Midbrain (tissue), 1 donor: ENCODE data around the gene DLGAP1.
"Not testable (repeated sequence)": the region's sequence is repeated elsewhere in the genome, so short reads cannot be mapped to it uniquely, and the experiment has no call there.

ENCODE experiments used
- DNase-seq: peaks from one replicate; lab custom pipeline; 2025; lab: John Stamatoyannopoulos, UW

DLGAP1 gene

DNA sequence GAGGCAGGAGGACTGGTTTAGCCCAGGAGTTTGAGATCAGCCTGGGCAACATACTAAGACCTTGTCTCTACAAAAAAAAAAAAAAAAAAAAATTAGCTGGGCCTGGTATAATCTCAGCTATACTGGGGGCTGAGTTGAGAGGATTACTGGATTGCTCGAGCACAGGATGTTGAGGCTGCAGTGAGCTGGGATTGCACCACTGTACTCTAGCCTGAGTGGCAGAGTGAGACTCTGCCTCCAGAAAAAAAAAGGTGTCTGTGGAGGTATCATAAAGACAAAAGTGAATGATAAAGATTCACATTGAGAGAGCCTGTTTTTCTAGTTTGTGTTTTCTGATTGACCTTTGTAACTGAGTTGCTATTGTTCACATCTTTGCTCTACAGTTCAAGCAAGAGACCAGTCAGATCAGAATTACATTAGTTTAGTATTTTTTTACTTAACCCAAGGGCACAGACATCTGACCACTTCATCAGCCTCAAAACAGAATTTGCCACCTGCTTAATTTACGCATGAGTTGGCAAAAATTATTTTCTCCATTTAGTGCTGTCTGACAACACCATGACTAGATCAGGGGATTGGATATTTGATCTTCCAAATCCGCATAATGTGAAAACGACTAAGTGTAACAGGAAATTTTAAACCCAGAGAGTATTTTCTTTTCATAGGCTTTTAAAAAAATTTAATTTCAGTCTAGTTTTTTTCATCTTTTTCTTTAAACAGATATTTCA is 734.1 kb downstream of the DLGAP1 start:
- no peak for DNase-seq

DNA sequence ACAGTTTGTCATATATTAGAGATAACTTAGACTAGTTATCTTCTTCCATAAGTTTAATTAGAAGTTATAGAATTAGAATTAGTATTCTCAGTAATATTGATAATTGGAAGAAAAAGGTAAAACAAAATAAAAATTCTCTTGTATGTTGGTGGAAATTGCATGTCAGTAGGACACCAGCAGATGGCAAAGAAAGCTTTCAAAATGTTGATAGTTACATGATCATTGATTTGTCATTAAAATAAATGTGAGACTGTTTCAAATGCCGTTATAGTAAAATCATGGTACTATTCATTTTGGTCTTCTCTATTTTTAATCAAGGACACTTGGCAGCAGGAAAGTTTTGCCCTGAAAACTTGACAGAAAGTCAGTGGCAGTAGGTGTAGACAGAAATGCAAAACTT is 734.9 kb downstream of the DLGAP1 start:
- no peak for DNase-seq

DNA sequence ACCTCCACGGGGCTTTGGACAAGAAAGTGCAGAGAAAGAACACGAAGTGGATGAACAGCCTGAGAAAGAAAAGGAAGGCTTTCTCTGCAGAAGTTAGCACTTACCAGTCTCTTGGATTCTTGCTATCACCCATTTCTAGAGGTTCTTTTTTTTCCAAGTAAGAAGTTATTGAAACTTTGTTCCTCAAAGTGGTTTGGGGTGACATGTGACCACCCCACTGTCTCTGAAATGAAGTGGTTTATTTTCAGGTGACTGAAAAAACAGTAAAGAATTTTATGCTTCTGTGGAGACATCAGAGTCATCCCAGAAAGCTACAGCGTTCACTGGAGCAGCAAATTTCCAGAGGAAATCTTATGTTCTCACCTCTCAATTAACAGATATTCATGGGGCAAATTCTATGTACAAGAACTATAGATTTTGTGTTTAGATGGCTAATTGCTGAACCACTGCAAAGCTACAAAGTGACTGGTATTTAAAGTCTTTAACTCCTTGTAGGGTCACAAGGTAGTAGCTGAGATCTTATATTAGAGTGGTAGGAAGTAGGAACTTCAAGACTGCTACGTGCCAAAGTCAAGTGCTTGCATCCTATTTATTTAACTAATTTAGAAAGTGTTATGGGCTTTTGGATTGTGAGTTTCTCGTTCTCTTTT is 737.6 kb downstream of the DLGAP1 start:
- no peak for DNase-seq

DNA sequence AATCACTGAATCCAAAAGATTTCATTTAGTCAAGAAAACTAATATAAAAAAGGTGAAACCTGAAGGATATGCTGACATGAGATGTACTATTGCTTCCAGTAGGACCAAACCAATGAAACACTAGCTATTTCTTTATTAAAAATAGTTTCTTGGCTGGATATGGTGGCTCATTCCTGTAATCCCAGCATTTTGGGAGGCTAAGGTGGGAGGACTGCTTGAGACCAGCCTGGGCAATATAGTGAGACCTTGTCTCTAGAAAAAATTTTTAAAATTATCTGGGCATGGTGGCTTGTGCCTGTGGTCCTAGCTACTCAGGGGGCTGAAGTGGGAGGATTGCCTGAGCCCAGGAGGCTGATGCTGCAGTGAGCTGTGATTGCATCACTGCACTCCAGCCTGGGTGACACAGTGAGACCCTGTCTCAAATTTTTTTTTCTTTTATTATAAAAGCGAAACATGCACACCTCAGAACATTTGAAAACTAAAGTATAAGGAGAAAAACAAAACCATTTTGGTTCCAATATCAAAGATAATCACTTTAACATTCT is 738.9 kb downstream of the DLGAP1 start:
- no peak for DNase-seq

DNA sequence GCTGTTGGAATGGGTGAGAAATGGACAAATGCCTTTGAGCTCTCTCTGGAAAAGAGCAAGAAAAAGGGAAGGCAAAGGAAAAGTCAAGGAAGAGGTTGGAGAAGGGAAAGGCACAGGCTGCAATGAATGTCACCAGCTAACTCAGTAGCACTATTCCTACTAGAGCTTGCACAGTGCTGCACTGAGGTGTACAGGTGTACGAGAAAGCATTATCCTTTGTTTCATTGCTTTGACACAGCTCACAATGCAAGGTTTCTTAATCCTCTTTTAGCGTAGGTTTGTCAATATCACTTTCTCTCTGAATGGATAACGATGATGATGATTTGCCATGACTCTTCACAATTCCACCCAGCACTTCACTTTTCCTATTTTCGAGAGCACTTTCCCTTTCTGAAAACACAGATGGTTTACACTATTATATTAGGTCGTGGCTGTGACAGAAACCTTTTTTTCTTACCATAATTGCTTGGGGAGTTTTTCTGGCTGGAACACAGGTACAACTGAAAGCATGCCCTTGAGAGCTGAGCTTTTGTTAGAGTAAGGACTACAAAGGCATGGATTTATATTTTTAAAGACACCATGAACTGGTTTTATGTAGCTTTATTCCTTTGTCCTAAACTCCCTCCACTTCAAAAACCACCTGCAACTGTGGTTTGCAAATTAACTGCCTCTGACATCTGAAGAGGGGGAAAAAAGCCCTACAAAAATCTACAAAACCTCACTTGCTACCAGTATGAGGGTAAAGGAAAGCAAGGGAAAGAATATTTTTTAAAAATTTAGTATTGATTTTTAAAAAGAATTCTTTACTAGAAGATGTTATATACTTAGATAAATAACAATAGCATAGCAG is 739.7 kb downstream of the DLGAP1 start:
- no peak for DNase-seq

DNA sequence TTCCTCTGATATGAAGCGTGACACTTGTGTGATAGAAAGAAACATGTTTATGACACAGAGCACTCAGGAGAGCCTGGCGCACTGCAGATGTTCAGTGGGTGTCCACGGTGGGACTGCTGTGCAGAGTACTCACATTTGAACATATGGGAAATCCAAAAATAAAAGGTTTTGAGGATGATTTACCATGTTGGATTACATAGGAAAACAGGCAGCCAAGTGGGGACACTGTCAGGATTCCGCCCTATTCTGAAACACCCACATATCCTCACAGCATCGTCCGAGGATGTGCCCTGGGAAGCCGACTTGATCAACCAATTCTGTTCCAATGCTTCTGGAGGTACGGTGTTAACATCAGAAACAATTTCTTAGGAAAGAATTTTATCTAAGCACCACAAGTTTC is 741.4 kb downstream of the DLGAP1 start:
- DNase-seq: no peak

DNA sequence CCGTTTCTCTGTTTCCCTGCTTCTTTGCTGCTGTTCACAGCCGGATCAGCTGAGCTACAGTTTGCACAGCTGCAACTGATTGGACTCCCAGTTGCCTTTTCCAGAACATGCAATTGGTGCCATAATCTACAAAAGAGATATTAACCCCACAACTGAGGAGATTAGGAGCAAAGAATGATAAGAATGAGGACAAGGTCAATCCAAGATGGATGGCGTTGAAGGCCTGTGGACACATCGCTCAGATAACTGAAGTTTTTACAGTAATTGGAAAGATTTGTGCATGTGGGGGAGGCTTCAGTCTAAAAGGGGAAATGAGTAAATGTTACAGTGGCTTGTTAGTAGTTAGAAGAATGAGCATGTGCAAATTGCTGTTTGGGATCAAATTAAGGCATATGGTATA is 741.9 kb downstream of the DLGAP1 start:
- no peak for DNase-seq

DNA sequence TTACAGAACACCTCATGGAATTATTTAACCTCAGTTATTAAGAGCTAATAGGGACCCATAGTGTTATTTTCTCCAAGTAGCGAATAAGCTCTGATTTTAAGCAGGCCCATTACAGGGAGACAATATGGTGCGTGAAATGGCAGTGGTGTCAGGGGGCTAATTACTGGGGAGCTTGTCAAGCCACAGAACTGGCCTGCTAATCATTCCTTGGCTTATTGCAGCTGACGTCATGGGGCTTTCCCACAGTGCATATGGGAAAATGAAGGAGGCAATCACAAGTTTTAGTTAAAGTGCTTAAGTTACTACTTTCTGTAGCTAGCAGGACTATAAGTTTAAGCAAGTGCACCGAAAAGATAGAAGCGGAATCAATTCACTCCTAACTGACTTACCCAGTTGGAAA is 742.6 kb downstream of the DLGAP1 start:
- no peak for DNase-seq

DNA sequence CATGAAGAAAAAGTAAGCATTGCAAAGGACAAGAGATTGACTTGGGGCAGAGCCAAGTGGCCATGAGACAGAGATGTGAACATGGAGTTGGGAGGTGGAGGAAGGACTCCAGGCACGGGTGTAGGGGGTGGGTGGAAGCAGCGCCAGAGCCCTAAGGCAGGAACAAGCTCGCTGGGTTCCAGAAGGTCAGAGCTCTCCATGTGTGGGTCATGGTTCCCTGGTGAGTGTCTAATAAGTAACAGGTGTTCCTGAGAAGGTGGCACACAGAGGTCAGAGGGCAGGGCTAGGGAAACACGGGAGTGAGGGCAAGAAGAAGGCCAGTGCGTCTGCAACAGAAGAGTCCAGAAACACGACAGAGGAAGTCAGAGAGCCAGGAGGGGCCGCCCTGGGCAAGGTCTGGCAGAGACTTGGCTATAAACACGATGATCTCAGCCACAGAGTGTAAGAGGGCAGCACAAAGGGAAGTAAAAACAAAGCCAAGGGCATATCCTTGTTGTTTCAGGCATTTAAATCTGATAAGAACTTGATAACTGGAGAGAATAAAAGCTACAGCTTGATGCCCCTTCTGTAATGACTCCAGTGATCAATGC is 744.3 kb downstream of the DLGAP1 start:
- peak; percentile 37 for DNase-seq

DNA sequence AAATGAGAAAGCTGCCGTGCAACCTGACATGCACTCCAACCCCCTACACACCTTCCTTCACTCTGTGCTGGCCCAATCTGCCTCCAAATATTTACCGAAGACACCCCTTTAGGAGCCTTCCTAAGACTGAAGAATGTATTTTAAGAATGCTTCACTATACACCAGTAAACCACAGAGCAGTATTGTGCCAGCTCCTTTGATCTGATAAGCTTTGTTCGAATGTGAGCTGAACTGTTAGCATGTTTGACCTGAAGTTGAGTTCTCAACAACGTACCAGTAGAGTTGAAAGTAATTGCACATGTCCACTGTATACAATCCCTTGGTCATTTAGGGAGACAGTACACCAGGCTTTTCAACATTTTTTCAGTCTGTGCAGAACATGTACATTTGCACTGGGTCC is 745.9 kb downstream of the DLGAP1 start:
- DNase-seq: no peak

DNA sequence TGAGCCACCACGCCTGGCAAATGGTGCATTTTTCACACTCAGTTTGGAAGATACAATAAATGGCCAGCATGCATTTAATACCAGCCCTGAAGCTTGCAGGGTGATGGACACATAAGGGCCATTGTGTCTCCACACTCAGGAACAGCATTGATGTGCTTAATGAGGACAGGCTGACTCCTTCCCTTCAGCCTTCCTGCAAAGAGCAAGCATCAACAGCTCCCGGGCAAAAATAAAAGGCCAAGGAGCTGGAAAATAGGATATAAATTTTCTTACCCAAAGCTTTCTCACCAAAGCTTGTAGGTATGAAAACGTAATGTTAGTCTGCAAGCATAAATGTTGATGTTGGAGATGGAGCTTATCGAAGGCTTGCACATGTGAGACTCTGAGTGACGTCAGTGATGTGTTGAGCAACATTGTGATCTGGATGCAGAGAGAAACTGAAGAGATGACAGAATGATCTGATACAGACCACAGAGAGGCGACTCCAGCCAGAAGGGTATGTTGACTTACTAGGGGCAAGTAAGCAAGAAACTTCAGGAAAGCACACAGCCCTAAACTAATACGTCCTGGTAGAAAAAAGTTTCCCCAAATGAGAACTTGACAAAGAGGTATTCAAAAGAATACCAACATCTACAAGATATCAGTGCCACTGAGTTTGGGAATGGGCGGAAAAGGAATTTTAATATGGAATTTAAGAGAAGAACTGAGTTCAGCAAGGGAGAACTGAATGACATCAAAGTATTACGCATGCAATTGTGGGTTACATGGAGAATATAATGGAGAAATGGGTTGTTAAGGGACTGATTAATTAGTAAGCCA is 748.6 kb downstream of the DLGAP1 start:
- DNase-seq: no peak

DNA sequence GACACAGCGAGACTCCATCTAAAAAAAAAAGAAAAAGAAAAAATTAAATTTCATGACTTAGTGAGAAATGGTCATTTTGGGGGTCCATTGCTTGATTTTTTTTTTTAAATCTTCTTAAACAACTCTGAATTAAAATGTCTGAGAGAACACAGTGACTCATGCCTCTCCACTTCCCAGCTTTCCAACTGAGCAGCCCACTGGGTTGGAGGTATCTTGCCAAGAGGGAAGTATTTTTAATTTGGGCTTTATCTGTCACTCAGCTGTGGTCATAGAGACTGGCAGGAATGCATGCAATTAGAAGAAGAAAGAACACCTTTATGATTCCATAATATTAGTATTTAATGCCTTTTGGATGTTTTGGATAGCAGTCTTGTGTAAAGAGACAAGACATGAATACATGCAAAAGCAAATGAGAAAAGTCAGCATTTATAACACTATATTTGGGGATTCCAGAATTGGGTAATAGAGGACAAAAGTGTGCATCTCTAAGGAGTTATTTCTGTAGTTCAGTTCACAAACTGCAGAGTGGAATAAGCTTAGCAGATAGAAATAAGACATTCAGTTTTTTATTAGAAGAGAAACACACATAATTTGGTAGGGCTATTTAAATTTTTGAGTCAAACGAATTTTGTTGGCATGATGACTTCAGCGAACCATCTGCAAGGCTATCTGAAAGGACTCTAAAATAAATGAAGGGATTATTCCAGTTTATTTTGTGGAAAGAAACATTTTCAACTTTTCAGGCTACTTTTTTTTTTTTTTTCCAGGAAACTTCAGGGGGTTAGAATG is 750.4 kb downstream of the DLGAP1 start:
- DNase-seq: no peak

DNA sequence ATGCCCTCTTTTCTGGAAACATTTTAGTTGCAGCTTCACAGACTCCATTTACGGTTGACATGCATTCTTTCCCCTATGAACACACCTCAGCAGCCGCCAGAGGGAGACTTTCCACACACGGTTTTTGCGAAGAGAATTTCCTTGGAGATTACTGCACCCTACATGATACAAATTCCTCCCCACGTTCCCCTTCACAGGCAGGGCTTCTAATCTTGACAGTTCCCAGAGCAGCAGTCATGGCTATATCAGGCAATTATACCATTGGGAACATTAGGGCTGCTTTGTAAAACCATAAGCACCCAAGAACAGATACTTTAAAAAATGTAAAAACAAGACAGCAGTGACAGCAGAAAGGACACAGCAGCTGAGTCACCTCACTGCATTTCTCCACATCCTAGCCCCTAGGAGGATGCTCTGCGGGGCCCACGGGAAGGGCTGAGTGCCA is 751.4 kb downstream of the DLGAP1 start:
- peak; percentile 65 for DNase-seq

DNA sequence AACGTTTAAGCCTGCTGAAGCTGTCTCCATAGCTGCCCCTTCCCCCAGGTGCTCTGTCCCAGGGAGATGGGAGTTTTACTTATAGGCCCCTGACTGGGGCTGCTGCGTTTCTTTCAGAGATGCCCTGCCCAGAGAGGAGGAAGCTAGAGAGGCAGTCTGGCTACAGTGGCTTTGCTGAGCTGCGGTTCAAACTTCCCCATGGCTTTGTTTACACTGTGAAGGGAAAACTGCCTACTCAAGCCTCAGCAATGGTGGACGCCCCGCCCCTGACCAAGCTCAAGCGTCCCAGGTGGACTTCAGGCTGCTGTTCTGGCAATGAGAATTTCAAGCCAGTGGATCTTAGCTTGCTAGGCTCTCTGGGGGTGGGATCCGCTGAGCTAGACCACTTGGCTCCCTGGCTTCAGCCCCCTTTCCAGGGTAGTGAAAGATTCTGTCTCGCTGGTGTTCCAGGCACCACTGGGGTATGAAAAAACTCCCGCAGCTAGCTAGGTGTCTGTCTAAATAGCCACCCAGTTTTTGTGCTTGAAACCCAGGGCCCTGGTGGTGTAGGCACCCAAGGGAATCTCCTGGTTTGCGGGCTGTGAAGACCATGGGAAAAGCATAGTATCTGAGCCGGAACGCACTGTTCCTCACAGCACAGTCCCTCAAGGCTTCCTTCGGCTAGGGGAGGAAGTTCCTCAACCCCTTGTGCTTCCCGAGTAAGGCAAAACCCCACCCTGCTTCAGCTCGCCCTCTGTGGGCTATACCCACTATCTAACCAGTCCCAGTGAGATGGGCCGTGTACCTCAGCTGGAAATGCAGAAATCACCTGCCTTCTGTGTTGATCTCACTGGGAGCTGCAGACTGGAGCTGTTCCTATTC is 755.2 kb downstream of the DLGAP1 start:
- not testable (repeated sequence) for DNase-seq

DNA sequence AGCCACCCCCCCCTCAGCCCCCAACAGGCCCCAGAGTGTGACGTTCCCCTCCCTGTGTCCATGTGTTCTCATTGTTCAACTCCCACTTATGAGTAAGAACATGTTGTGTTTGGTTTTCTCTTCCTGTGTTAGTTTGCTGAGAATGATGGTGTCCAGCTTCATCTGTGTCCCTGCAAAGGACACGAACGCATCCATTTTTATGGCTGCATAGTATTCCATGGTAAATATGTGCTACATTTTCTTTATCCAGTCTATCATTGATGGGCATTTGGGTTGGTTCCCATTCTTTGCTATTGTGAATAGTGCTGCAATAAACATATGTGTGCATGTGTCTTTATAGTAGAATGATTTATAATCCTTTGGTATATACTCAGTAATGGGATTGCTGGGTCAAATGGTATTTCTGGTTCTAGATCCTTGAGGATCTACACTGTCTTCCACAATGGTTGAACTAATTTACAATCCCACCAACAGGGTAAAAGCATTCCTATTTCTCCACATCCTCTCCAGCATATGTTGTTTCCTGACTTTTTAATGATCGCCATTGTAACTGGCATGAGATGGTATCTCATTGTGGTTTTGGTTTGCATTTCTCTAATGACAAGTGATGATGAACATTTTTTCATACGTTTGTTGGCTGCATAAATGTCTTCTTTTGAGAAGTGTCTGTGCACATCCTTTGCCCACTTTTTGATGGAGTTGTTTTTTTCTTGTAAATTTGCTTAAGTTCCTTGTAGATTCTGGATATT is 760.9 kb downstream of the DLGAP1 start:
- not testable (repeated sequence) for DNase-seq

DNA sequence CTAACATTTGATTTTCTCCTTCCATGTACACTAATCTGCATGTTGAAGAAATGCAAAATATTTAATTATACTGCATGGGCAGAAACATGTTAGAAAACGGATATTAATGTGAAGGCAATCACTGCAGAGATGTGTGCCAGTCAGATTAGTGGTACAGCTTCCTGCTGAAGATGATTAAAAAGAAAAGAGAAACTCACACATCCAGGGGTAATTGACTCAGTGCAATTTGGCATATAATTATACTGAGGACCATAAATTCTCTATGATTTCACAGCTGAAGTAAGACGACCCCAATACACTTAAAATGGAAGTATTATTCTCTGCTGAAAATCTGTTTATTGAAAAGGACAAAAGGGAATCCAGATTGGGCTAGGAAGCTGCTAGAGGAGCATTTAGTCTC is 761.7 kb downstream of the DLGAP1 start:
- no peak for DNase-seq

DNA sequence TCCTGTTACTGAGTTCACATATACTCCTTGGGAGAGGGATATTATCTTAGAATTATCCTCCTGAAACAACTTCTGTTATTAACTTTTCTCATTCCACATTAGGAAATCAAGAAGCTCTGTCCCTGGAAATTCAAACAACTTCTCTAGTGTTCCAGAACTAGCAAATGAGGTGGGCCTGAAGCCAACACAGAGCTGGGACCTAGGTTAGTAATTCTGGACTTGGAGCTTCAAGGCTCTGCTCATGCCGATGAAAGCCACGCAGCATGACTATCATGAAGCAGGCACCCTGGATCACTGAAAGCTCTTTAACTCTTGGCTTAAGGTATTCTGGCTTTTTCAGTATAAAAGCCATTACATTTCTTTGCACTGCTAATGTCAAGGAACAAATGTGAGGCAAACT is 762.4 kb downstream of the DLGAP1 start:
- DNase-seq: no peak

DNA sequence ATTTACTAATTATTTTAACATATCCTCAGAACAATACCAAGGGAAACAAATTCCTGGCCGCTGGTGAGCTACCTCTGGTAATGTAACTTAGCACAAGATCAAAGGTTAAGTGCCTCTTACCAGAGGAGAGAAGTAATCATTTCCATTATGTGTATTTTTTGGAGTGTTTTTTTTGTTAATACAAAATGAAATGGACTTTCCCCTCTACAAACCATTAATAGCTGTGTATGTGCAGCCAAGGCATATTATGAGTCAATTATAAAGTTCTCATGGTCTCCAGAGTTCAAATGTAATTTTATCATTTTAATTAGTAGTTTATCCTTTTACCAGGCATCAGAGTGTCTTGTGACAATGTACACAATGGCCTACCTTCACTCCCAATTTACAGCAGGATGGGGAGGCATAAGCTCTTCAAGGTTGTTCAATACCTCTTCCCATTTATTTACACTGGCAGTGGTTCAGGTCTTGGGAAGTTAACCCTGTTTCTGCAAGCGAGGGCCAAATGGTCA is 762.9 kb downstream of the DLGAP1 start:
- DNase-seq: no peak

DNA sequence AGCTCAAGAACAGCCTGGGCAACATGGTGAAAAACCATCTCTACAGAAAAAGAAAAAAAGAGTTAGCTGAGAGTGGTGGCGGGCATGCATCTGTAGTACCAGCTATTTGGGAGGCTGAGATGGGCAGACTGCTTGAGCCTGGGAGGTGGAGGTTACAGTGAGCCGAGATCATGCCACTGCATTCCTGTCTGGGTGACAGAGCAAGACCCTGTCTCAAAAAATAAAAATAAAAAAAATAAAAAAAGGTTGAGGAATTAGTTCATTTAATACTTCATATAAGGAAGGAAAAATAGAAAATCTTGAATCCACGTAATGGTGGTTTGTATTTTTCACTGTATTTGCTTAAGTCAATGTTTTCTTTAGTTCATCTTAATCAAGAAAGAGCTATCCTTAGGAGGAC is 763.4 kb downstream of the DLGAP1 start:
- DNase-seq: no peak
